HG03045 (cell line): ENCODE data around the gene ADGRL3.

Experiments used
- ATAC-seq: cut with Tn5 transposase; IDR thresholded peaks from one replicate; pipeline ENCODE4 v1.9.1; 2021; ENCODE audit warnings: mild to moderate bottlenecking, moderate library complexity; ENCODE audit not compliant: unreplicated experiment

Gene ADGRL3

GRCh38 chr4:61531188-61531587, 331.1 kb downstream of the ADGRL3 start:
- no peak for ATAC-seq

GRCh38 chr4:61532336-61533000, 332.3 kb downstream of the ADGRL3 start:
- ATAC-seq, result no peak

GRCh38 chr4:61533140-61533539, 333.0 kb downstream of the ADGRL3 start:
- ATAC-seq, result no peak

DNA sequence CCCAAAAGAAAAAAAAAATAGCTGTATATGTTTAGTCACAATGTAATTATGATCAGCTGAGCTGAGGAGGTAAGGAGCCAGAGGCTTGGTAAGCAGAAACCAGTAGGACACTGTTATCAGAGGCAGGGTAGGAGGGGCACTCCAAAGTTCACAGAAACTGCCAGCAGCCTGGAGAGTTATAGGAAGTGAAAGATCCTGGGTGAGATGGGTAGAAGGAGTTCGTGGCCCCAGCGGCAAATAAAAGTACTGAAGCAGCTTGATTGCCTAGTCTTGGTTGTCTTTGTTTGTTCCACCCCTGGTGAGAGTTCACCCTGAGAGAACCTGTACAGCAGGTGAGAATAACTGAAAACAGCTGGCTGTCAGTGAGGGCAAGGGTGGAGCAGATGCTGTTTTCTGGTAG, 340.8 kb downstream of the ADGRL3 start:
- no peak for ATAC-seq

- ATAC-seq, result no peak
Observed at GRCh38 chr4:61541459-61541858, 341.3 kb downstream of the ADGRL3 start.

GRCh38 chr4:61543976-61544375, 343.9 kb downstream of the ADGRL3 start:
- no peak for ATAC-seq

- no peak for ATAC-seq
Observed at GRCh38 chr4:61545902-61546480, 345.9 kb downstream of the ADGRL3 start.

DNA sequence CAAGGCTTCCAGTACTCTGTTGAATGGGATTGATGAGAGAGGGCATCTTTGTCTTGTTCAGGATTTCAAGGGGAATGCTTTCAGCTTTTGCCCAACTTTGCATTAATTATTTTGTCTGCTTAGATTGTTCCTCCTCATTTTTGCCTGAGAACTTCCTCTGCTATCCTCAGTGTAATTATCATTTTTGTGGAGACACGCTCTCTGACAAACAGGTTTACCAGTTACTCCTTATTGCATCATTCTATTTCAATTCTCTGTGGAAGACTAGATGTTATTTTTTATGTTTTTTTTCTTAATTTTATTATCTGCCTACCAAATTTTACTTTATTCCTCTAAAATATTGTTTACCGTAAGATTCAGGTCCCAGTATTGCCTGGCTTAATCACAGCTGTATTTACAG, 349.2 kb downstream of the ADGRL3 start:
- no peak for ATAC-seq

- no peak for ATAC-seq
Observed at GRCh38 chr4:61553557-61554125, 353.5 kb downstream of the ADGRL3 start.

GRCh38 chr4:61555789-61556188, 355.7 kb downstream of the ADGRL3 start:
- no peak for ATAC-seq

DNA sequence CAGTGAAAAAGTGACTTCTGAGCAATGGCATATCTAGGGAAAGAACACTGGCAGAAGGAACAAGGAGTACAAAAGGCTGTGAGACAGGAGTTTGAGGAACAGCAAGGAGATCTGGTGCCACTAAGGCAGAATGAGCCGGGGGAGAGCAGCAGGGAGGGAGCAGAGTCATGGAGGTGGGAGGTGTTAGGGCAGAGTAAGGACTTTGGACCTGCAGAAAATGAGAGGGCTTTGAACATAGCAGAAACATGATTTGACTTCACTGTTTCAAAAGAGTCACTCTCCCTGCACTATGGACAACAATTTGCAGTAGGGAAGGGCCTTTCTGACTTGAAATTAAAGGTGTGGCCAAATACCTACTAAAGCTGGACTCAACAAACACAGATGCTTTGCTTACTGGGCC, 356.2 kb downstream of the ADGRL3 start:
- ATAC-seq, result no peak

GRCh38 chr4:61559396-61559795, 359.3 kb downstream of the ADGRL3 start:
- ATAC-seq, result no peak

- no peak for ATAC-seq
Observed at GRCh38 chr4:61561028-61561427, 360.9 kb downstream of the ADGRL3 start.

DNA sequence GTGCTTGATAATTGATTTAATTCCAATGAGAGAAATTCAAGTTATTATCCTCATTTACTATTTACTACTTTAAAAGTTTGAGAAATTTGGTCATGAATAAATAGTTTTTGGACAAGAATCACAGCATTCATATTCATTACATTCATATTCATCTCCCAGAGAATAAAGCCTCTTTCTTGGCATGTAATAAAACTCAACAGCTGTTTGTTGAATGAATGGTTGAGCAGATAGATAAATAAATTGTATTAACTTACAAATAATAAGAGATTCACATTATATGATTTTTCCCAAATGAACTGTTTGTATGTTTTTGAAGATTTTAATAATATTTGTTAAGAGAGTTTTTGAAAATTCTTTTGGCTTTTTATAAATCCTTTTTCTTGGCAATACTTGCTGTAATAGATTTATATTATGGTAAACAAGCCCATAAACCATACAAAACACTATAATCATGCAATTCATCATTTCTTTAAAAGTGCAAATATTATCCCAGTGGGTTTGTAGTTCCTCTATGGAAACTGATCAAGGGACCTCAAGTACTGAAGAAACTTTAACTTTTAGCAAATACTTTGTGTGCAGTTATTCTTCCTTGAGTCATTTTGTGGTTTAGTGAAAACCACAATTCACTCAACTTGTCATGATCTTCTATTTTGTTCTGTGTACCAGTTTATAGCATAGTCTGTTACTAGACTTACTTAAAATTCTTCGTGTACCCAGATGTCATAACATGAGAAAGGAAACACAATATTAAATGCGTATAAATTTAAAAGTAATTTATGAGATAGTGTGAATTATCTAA, 371.8 kb downstream of the ADGRL3 start:
- ATAC-seq, result no peak

DNA sequence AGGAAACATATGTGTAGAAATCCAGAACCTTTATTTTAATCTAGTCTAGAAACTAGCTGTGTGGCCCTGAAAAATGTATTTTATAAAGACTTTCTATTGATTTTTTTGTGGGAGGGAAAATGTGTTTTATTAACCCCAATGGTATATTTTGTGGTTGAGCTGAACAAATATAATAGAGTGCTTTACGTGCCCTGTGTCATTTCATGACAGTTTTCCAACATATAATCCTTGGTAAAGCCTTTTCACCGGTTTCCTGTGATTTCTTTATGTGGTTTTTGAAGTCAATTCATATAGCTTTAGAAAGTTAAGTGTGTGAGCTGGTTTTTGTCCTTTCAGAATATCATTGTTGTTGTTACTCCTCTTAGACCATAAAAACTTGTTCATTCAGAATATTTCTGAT, 375.7 kb downstream of the ADGRL3 start:
- ATAC-seq, result no peak

DNA sequence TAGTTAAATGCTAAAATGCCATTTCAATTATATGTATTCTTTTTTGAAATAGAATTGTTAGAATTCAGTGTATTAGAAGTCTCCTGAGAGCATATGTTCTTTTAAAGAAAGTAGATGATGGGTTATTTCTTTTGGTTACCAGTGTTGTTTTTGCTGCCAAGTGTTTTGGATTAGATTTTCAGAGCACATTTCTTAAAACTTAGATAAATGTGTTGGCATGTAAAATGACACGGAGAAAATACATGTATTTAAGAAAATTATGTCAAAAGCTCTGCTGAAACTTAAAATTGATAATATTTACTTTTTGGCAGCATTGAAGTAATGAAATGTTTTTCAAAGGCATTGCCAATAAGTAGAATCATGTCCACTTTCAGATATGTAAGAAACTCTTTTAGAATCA, 379.7 kb downstream of the ADGRL3 start:
- ATAC-seq, result no peak

DNA sequence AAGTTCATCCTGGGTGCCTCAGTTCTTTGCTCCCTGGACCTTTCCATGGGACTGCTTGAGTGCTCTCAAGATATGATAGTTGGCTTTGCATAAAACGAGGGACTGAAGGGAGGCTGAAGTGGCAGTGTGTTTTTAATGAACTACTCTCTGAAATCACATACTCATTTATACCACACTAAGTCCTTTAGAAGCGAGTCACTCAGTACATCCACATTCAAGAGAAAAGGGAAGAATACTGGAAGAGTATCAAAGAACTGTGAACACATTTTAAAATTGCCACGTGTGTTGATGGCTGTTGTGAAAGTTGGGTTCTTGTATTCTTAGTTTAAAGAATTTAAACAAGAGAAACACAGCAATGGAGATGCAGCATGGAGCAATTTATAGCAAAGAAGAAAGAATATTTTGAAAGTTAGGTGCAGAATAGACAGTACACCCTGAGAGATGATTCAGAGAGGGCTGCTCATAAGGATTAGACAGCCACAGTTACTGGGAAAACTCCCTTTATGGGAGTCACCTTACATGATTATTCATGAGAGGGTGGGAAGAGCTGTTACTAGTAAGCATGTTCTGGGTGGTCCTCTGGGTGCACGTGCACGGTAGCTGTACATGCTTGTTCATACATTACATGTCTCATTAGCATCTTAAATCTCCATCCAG, 380.7 kb downstream of the ADGRL3 start:
- ATAC-seq, result no peak

- ATAC-seq, result no peak
Observed at GRCh38 chr4:61583696-61584095, 383.6 kb downstream of the ADGRL3 start.

- ATAC-seq, result no peak
Observed at GRCh38 chr4:61588621-61589402, 388.7 kb downstream of the ADGRL3 start.

GRCh38 chr4:61590881-61591280, 390.8 kb downstream of the ADGRL3 start:
- ATAC-seq, result no peak
